Measurements from ENCODE around the gene TSPAN9.

The TSPAN9 gene

DNA sequence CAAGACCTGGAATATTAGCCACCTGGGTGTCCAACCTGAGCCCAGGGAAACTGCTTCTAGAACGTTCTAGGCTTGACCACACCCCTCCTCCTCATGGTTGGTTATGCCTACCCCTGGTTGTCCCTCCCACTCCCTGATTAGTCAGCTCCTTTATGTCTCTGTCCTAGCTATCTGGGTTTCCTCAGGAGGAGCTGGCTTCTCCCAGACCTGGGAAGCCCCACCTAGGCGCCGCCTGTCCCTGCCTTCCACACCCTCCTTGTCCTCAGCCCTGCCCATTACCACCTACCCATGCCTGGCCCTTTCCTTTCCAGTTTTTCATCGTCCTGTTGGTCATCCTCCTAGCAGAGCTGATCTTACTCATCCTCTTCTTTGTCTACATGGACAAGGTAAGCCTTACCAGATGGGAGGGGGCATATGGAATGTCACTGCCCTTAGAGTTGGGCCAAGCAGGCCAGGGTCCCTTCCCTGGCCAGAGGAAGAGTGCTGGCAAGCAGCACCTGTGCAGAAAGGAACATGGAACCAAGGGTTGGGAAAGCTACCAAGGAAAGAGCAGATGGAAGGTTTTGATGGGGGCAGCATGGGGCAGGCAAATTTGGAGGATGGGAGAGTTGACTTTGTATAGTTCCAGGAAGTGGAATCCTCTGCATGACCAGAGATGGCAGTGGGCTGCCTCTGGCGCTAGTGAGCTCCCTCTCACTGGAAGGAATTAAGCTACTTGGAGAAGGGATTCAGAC lies 201.7 kb downstream of the TSPAN9 start:
- Histone ChIP-seq H3K27ac (ENCODE audit: low read length) (no peak overlapping the region), H3K4me3 (ENCODE audit: low read length) (no peak overlapping the region), H3K4me1 (ENCODE audit: insufficient read depth, low read length) (no peaks in the 10 kb centered on the region; the same call in 1 of the 2 replicates), H3K9ac (ENCODE audit: low read depth, low read length) (no peak overlapping the region), H3K27me3 (ENCODE audit: insufficient read depth, low read length) (no peaks in the 10 kb centered on the region), H3K36me3 (ENCODE audit: insufficient read depth, low read depth, low read length) (no peaks in the 10 kb centered on the region), H3K9me3 (ENCODE audit: insufficient read depth, low read depth, low read length) (no peaks in the 10 kb centered on the region)

DNA sequence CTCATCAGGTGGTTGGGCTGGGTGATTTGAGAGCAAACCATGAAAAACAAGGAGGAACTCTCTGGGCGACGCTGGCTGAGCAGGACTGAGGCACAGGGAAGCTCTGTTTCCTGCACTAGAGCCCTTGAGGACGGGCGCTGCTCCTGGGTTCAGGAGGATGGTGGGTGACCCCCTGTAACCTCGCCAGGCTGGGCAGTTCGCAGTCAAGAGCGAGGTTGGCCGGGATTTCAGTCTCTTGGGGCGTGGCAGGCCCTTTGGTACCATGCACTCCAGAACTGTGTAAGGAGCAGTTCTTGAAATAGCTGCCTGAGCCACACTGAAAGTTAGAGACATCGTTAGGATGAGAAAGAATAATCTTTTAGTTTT lies 202.2 kb downstream of the TSPAN9 start:
- no peak overlapping the region for H3K4me3 ChIP-seq (ENCODE audit: low read length)
- no peaks in the 10 kb centered on the region for H3K9me3 ChIP-seq (ENCODE audit: insufficient read depth, low read depth, low read length)
- H3K4me1 ChIP-seq (ENCODE audit: insufficient read depth, low read length), result no peaks in the 10 kb centered on the region; the same call in 1 of the 2 replicates
- no peak overlapping the region for H3K27ac ChIP-seq (ENCODE audit: low read length)
- H3K36me3 ChIP-seq (ENCODE audit: insufficient read depth, low read depth, low read length), result no peaks in the 10 kb centered on the region
- H3K27me3 ChIP-seq (ENCODE audit: insufficient read depth, low read length), result no peaks in the 10 kb centered on the region
- H3K9ac ChIP-seq (ENCODE audit: low read depth, low read length), result no peak overlapping the region

DNA sequence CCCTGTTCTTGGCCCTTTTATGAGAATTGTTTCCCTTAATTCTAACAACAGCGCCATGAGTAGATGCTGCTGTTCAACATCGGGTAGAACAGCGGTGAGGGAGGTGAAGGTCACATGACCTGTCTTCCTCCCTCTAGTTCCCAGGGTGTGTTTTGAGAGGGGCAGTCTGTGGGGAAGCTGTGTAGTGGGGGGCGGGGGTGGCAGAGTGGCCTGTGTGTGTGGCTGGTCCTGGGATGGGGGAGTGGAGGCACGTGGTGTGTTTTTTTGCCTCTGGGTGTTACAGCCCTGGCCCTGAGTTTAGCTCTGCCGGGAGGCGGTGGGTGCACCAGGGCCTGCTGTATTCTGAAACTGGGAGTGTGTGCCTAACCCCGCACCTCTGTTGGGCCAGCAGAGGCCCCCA lies 202.7 kb downstream of the TSPAN9 start:
- Histone ChIP-seq H3K27me3 (ENCODE audit: insufficient read depth, low read length) (no peaks in the 10 kb centered on the region), H3K4me1 (ENCODE audit: insufficient read depth, low read length) (no peaks in the 10 kb centered on the region; the same call in 1 of the 2 replicates), H3K9ac (ENCODE audit: low read depth, low read length) (no peak overlapping the region), H3K9me3 (ENCODE audit: insufficient read depth, low read depth, low read length) (no peaks in the 10 kb centered on the region), H3K27ac (ENCODE audit: low read length) (no peak overlapping the region), H3K4me3 (ENCODE audit: low read length) (no peak overlapping the region), H3K36me3 (ENCODE audit: insufficient read depth, low read depth, low read length) (no peaks in the 10 kb centered on the region)

DNA sequence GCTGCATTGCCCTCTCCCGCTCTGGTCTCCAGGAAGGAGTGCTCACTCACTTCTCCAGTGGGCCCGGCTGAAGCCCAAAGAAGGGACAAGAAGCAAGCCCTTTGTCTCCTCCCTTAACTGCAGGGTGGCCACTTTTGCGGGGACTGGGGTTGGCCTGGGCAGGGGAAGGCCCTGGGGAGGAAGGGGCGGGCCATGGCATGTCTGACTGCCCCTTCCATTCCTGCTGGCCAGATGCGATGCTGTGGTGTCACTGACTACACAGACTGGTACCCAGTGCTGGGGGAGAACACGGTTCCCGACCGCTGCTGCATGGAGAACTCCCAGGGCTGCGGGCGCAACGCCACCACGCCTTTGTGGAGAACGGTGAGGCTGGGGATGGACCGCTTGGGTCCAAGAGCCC lies 203.8 kb downstream of the TSPAN9 start:
- no peak overlapping the region for H3K4me3 ChIP-seq (ENCODE audit: low read length)
- H3K27ac ChIP-seq (ENCODE audit: low read length), result no peak overlapping the region
- no peaks in the 10 kb centered on the region for H3K36me3 ChIP-seq (ENCODE audit: insufficient read depth, low read depth, low read length)

DNA sequence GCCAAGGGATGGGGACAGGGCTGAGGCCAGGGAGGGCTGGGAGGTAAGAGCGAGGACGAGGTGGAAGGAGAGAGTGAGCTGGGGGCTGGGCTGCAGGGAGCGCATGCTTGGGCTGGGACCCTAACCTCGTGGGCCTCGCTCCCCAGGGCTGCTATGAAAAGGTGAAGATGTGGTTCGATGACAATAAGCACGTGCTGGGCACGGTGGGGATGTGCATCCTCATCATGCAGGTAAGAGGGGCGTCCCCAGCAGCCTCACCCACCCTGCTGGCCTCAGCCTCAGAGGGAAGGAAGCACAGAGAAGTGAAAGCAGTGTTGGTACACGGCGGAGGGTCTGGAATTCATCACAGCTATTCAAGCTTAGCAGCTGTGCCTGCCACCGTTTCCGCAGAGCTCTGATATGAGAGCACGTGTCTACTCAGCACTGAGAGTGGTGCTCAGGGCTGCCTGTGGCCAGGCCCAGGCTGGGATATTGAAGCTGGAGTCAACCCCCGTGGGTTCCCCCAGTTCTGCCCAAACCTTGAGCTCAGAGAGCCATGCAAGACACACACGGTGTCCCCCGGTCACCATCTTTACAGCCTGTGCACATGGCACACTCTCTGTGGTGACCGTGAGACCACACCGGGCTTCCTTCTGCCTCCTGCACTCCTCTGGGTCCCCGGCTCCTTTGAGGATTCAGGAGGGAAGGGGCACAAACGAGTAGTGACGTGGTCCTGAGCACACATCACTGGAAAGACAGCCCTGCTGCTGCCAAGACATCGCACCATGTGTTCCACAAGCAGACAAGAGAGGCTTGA lies 204.6 kb downstream of the TSPAN9 start:
- no peak overlapping the region for H3K4me3 ChIP-seq (ENCODE audit: low read length)
- no peaks in the 10 kb centered on the region for H3K27me3 ChIP-seq (ENCODE audit: insufficient read depth, low read length)
- H3K36me3 ChIP-seq (ENCODE audit: insufficient read depth, low read depth, low read length), result no peaks in the 10 kb centered on the region
- no peaks in the 10 kb centered on the region for H3K9me3 ChIP-seq (ENCODE audit: insufficient read depth, low read depth, low read length)
- H3K27ac ChIP-seq (ENCODE audit: low read length), result no peak overlapping the region
- H3K9ac ChIP-seq (ENCODE audit: low read depth, low read length), result no peak overlapping the region
- H3K4me1 ChIP-seq (ENCODE audit: insufficient read depth, low read length), result no peaks in the 10 kb centered on the region; the same call in 1 of the 2 replicates

More for the DNA sequence above, 203.8 kb downstream of the TSPAN9 start:
- H3K9ac ChIP-seq (ENCODE audit: low read depth, low read length), result no peak overlapping the region
- H3K9me3 ChIP-seq (ENCODE audit: insufficient read depth, low read depth, low read length), result no peaks in the 10 kb centered on the region
- H3K4me1 ChIP-seq (ENCODE audit: insufficient read depth, low read length), result no peaks in the 10 kb centered on the region; the same call in 1 of the 2 replicates
- H3K27me3 ChIP-seq (ENCODE audit: insufficient read depth, low read length), result no peaks in the 10 kb centered on the region

DNA sequence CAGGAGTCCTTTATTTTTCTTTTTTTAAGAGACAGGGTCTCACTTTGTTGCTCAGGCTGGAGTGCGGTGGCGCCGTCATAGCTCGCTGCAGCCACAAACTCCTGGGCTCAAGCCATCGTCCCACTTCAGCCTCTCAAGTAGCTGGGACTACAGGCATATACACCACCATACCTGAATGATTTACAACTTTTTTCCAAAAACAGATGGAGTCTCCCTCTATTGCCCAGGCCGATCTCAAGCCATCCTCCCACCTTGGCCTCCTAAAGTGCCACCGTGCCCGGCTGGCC lies 205.1 kb downstream of the TSPAN9 start:
- Histone ChIP-seq H3K4me3 (ENCODE audit: low read length) (no peak overlapping the region), H3K4me1 (ENCODE audit: insufficient read depth, low read length) (no peaks in the 10 kb centered on the region; the same call in 1 of the 2 replicates), H3K27ac (ENCODE audit: low read length) (no peak overlapping the region), H3K9ac (ENCODE audit: low read depth, low read length) (no peak overlapping the region), H3K27me3 (ENCODE audit: insufficient read depth, low read length) (no peaks in the 10 kb centered on the region), H3K36me3 (ENCODE audit: insufficient read depth, low read depth, low read length) (no peaks in the 10 kb centered on the region), H3K9me3 (ENCODE audit: insufficient read depth, low read depth, low read length) (no peaks in the 10 kb centered on the region)

DNA sequence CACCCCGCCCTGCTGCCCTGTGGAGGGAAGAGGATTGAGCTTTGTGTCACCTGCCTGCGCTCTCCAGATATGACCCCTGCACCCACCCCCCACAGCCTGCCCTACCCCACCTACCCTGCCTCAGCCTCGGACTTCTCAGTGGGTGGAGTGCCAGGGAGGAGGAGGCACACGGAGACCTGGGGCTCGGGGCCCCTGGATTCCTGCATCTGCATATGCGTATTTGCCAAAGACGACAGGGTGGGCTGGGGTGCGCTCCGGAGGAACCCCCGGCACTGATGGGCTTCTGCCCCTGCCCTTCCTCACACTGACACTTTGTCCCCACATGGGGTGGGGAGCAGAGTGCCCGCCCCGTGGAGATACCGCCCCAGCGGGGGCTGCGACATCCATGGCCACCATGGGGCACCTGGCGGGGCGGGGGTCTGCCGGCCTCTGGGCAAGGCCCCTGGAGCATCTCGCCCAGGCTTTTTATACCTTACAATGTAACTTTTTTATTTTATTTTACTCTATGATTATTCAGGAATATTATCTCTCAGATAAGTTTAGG lies 206.0 kb downstream of the TSPAN9 start:
- H3K36me3 ChIP-seq (ENCODE audit: insufficient read depth, low read depth, low read length), result no peaks in the 10 kb centered on the region
- H3K27ac ChIP-seq (ENCODE audit: low read length), result no peak overlapping the region
- H3K9me3 ChIP-seq (ENCODE audit: insufficient read depth, low read depth, low read length), result no peaks in the 10 kb centered on the region
- H3K4me3 ChIP-seq (ENCODE audit: low read length), result no peak overlapping the region
- H3K9ac ChIP-seq (ENCODE audit: low read depth, low read length), result no peak overlapping the region
- H3K4me1 ChIP-seq (ENCODE audit: insufficient read depth, low read length), result no peaks in the 10 kb centered on the region; the same call in 1 of the 2 replicates
- no peaks in the 10 kb centered on the region for H3K27me3 ChIP-seq (ENCODE audit: insufficient read depth, low read length)

DNA sequence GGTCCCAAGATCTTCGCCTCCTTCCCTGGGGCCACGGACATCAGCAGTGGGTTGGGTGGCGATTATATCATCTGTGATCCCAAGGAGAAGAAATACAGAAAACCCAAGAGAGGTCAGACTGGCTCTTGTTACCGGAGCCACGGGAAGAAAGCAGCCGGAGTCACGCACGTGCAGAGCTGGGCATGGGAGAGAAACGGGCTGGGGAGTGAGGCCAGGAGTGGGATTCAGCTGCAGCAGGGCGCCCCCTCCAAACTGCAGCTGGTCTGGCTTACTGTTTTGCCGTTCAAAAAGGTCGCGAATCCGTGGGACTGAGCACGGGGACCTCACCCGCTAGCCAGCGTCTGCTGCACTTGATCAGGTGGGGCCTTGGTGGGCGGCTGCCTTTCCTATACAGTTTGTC lies 207.2 kb downstream of the TSPAN9 start:
- Histone ChIP-seq H3K4me3 (ENCODE audit: low read length) (no peak overlapping the region), H3K27me3 (ENCODE audit: insufficient read depth, low read length) (no peaks in the 10 kb centered on the region), H3K9ac (ENCODE audit: low read depth, low read length) (no peak overlapping the region), H3K9me3 (ENCODE audit: insufficient read depth, low read depth, low read length) (no peaks in the 10 kb centered on the region), H3K27ac (ENCODE audit: low read length) (no peak overlapping the region), H3K4me1 (ENCODE audit: insufficient read depth, low read length) (no peaks in the 10 kb centered on the region; the same call in 1 of the 2 replicates), H3K36me3 (ENCODE audit: insufficient read depth, low read depth, low read length) (no peaks in the 10 kb centered on the region)

DNA sequence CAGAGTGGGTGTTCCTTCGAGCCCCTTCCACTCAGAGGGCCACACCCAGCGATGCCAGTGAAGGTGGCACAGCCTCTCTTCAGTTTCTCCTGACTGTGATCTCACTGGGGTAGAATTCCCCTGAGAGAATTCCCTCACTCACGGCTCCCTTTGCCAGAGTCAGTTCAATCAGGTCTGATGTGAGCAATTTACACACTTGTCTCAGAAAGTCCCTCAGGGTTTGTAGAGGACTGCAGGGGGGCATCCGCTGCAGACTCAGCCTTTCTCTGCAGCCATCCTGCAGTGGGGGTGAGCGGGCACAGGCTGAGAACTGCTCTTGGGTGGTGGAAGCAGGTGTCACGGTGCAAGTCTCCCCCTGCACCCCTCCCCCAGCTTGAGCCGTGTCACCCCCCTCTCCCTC lies 208.4 kb downstream of the TSPAN9 start:
- no peak overlapping the region for H3K4me3 ChIP-seq (ENCODE audit: low read length)
- H3K27me3 ChIP-seq (ENCODE audit: insufficient read depth, low read length), result no peaks in the 10 kb centered on the region
- H3K36me3 ChIP-seq (ENCODE audit: insufficient read depth, low read depth, low read length), result no peaks in the 10 kb centered on the region
- H3K27ac ChIP-seq (ENCODE audit: low read length), result no peak overlapping the region
- H3K9ac ChIP-seq (ENCODE audit: low read depth, low read length), result no peak overlapping the region
- no peaks in the 10 kb centered on the region; the same call in 1 of the 2 replicates for H3K4me1 ChIP-seq (ENCODE audit: insufficient read depth, low read length)
- H3K9me3 ChIP-seq (ENCODE audit: insufficient read depth, low read depth, low read length), result no peaks in the 10 kb centered on the region

DNA sequence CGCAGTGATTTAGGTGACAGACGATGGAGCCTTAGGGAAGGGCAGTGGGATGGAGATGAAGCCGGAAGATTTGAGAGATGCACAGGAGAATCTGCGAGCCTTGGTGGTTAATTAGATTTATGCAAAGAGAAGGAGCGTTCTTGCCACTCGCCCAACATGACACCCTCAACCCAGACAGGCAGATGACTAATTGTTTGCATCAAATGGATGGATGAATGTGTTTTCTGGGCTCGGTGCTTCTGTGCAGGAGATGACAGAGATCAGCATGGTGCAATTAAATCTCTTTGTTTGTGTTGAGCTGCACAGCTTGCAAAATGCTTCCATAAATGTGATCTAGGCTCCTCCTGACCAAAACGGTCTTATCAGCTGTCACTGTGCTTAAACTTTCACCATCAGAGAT lies 211.5 kb downstream of the TSPAN9 start:
- H3K4me1 ChIP-seq (ENCODE audit: insufficient read depth, low read length), result no peaks in the 10 kb centered on the region; the same call in 1 of the 2 replicates
- H3K9ac ChIP-seq (ENCODE audit: low read depth, low read length), result no peak overlapping the region
- H3K9me3 ChIP-seq (ENCODE audit: insufficient read depth, low read depth, low read length), result no peaks in the 10 kb centered on the region
- no peak overlapping the region for H3K27ac ChIP-seq (ENCODE audit: low read length)
- H3K4me3 ChIP-seq (ENCODE audit: low read length), result no peak overlapping the region
- no peaks in the 10 kb centered on the region for H3K27me3 ChIP-seq (ENCODE audit: insufficient read depth, low read length)
- H3K36me3 ChIP-seq (ENCODE audit: insufficient read depth, low read depth, low read length), result no peaks in the 10 kb centered on the region

DNA sequence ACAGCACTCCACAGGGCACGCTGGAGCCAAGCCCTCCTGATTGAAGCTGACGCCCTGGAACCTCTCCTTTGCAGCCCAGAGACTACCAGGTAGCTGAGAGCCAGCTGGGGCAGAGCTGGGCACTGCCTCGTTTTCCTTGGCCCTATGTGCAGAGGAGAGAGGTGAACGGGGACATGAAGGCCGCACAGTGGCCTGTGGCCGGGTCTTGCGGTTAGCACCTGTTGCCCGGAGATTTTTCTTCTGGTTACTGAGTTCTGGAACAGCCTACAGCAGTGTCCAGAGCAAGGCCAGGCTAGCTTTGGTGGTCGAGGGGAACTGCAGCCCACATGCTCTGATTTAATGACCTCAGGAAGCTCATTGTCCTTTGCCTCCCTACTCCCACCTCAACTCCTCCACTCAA lies 212.5 kb downstream of the TSPAN9 start:
- no peaks in the 10 kb centered on the region for H3K9me3 ChIP-seq (ENCODE audit: insufficient read depth, low read depth, low read length)
- no peak overlapping the region for H3K4me3 ChIP-seq (ENCODE audit: low read length)
- no peaks in the 10 kb centered on the region for H3K27me3 ChIP-seq (ENCODE audit: insufficient read depth, low read length)
- H3K27ac ChIP-seq (ENCODE audit: low read length), result no peak overlapping the region
- no peaks in the 10 kb centered on the region; the same call in 1 of the 2 replicates for H3K4me1 ChIP-seq (ENCODE audit: insufficient read depth, low read length)
- no peaks in the 10 kb centered on the region for H3K36me3 ChIP-seq (ENCODE audit: insufficient read depth, low read depth, low read length)
- no peak overlapping the region for H3K9ac ChIP-seq (ENCODE audit: low read depth, low read length)

DNA sequence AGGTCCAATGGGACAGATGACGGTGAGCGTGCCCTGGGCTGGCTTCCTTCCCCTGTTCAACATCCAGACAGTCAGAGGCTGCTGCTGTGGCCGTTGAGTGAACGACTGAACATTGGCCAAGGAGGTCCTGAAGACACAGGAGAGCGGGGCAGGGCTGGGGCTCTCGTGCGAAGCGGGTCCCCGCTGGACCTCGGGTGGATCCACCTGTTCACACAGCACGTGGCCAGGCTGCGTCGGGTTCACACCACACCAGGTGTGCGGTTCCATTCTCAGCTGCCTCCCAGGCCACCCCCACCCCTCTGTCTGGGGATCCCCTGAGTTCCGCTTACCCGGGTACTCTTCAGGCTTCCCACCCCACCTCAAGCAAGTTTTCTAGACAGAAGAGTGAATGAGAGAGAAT lies 214.8 kb downstream of the TSPAN9 start:
- Histone ChIP-seq H3K27me3 (ENCODE audit: insufficient read depth, low read length) (peaks cover 5% of the 10 kb centered on the region; the same call in 1 of the 2 replicates), H3K9me3 (ENCODE audit: insufficient read depth, low read depth, low read length) (no peaks in the 10 kb centered on the region), H3K4me1 (ENCODE audit: insufficient read depth, low read length) (no peaks in the 10 kb centered on the region), H3K9ac (ENCODE audit: low read depth, low read length) (no peak overlapping the region), H3K36me3 (ENCODE audit: insufficient read depth, low read depth, low read length) (no peaks in the 10 kb centered on the region), H3K4me3 (ENCODE audit: low read length) (no peak overlapping the region), H3K27ac (ENCODE audit: low read length) (no peak overlapping the region)
